Measurements from ENCODE around the gene ACAP2. TPM values are rescaled to one million over a fixed set of nuclear protein-coding genes. Genes with fewer than 3 reads are reported as not detected.

The ACAP2 gene
- total RNA-seq, 1 experiment from 2014 or later = 57.9 TPM

GRCh38 chr3:195236801-195237570 lies 205.8 kb downstream of the ACAP2 start:
- H3K27ac ChIP-seq (ENCODE audit: low read length) = no peak overlapping the region
- no peaks in the 10 kb centered on the region for H3K36me3 ChIP-seq (ENCODE audit: control insufficient read depth, insufficient read depth, low read length)
- no peak for TF ChIP-seq REST (IDR thresholded peaks at IDR 0.05; ENCODE audit: insufficient read depth in 1 of 2, low read depth in 2 of 2, low read length in 1 of 2)
- no TSS peak for BruUV-seq (replicated peaks)
- no peaks in the 10 kb centered on the region for H3K9me3 ChIP-seq (ENCODE audit: control insufficient read depth, insufficient read depth, low read depth, low read length)
- no peaks in the 10 kb centered on the region for H3K4me1 ChIP-seq (ENCODE audit: control insufficient read depth, insufficient read depth, low read length)
- POLR2A ChIA-PET = no interaction called here
- no peaks in the 10 kb centered on the region for H3K27me3 ChIP-seq (ENCODE audit: control insufficient read depth, insufficient read depth, low read length)
- no peak for DNase-seq (ENCODE audit: low read depth, low spot score)
- CTCF ChIA-PET = no interaction called here
- H3K4me3 ChIP-seq (ENCODE audit: low read depth in 2 of 2, low read length in 2 of 2) = no peak overlapping the region
- no peak for ATAC-seq
- in situ Hi-C loops (cut with HindIII; ENCODE audit: low pct_unique_long_range_greater_than_20kb, low sequenced_read_pairs) (no loop called here), intact Hi-C loops (cut with micrococcal nuclease; ENCODE audit: unreplicated experiment) (no loop called here)

DNA sequence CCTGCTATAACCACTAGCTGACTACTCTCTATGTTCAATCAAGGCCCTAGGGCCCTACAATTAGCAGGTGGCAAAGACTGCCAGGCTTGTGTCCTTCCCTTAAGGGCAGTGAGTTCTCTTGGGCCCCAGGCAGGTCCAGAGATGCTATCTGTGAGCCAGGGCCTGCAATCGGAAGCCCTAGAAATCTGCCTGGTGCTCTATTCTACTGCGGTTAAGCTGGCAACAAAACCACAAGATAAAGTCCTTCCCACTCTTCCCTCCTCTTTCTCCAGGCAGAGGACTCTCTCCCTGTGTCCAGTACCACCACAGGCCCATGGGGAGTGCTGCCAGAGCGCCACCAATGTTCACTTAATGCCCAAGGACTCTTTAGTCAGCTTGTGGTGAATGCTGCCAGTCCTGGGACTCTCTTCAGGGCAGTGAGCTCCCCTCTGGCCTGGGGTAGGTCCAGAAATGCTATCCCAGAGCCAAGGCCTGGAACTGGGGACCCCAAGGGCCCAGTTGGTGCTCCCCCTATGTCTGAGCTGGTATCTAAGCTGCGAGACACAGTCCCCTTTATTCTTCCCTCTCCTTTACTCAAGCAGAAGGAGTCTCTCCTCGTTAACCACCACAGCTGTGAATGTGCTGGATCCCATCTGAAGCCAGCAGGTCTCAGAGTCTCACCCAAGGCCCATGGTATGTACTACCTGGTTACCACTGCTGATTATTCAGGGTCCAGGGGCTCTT lies 206.6 kb downstream of the ACAP2 start:
- BruUV-seq (replicated peaks) = no TSS peak
- ChIA-PET POLR2A (no interaction called here), CTCF (no interaction called here)
- H3K27ac ChIP-seq (ENCODE audit: low read length) = no peak overlapping the region
- intact Hi-C loops (cut with micrococcal nuclease; ENCODE audit: unreplicated experiment) = no loop called here
- H3K4me3 ChIP-seq (ENCODE audit: low read depth in 2 of 2, low read length in 2 of 2) = no peak overlapping the region
- ATAC-seq = no peak
- TF ChIP-seq TCF7L2 (IDR thresholded peaks at IDR 0.05; ENCODE audit: low read depth, low read length) (no peak), REST (IDR thresholded peaks at IDR 0.05; ENCODE audit: insufficient read depth in 1 of 2, low read depth in 2 of 2, low read length in 1 of 2) (no peak), POLR2AphosphoS5 (IDR thresholded peaks at IDR 0.05; ENCODE audit: low read depth, low read length) (no peak), SIN3A (IDR thresholded peaks at IDR 0.05; ENCODE audit: borderline replicate concordance, insufficient read depth, low read depth, low read length) (no peak), CTCF (IDR thresholded peaks at IDR 0.05) (no peak)
- no peaks in the 10 kb centered on the region for H3K4me1 ChIP-seq (ENCODE audit: control insufficient read depth, insufficient read depth, low read length)
- no peaks in the 10 kb centered on the region for H3K27me3 ChIP-seq (ENCODE audit: control insufficient read depth, insufficient read depth, low read length)
- in situ Hi-C loops (cut with HindIII; ENCODE audit: low pct_unique_long_range_greater_than_20kb, low sequenced_read_pairs) = no loop called here
- H3K36me3 ChIP-seq (ENCODE audit: control insufficient read depth, insufficient read depth, low read length) = no peaks in the 10 kb centered on the region
- no peak for DNase-seq (ENCODE audit: low read depth, low spot score)
- H3K9me3 ChIP-seq (ENCODE audit: control insufficient read depth, insufficient read depth, low read depth, low read length) = no peaks in the 10 kb centered on the region
